Measurements from ENCODE around the gene CXCL16.

DNA sequence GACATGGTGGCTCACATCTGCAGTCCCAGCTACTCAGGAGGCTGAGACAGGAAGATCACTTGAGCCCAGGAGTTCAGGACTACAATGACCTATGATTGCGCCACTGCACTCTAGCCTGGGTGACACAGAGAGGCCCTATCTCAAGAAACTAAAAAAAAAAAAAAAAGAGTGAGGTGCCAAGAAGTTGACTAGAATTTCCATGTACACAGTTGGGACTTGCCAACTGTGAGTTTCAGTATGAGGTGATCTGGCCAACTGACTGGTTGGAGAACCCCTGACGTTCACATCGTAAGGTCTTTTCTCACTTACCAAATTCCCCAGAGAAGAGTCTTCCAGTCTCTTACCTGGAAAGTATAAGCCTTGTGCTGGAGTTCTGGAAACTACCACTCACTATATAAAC is 11.6 kb downstream of the CXCL16 start:
- no peak for TF ChIP-seq EZH2 (IDR thresholded peaks at IDR 0.05; ENCODE audit: insufficient read depth, poor library complexity, severe bottlenecking)
- no peak for TF ChIP-seq EZH2phosphoT487 (IDR thresholded peaks at IDR 0.05; ENCODE audit: insufficient read depth, low read depth)
